Thymus (tissue), 11 donors: ENCODE results near the gene DMD. TPM values are rescaled to one million over a fixed set of nuclear protein-coding genes. Genes with fewer than 3 reads are reported as not detected.
"Not testable (repeated sequence)": the region's sequence is repeated elsewhere in the genome, so short reads cannot be mapped to it uniquely, and the experiment has no call there.

Source experiments
- DNase-seq, 9 donors: peaks; one replicate each; pipeline ENCODE4 v3.0.0-alpha.2; 2013; ENCODE audit warnings: low spot score in 9 of 9, low read depth in 6 of 9, missing footprints in 1 of 9
- H3K27ac ChIP-seq, 2 donors: one replicate each; pipeline ENCODE4 v1.5.1; 2013; ENCODE audit warnings: control low read depth in 1 of 2, low read depth in 1 of 2, low read length in 1 of 2, mild to moderate bottlenecking in 1 of 2, moderate library complexity in 1 of 2
- H3K27me3 ChIP-seq, 2 donors: one replicate each; pipeline ENCODE4 v1.5.1; 2013; ENCODE audit warnings: low read length in 1 of 2; ENCODE audit not compliant: control insufficient read depth in 2 of 2, insufficient read depth in 1 of 2
- H3K36me3 ChIP-seq, 2 donors: one replicate each; pipeline ENCODE4 v1.5.1; 2013; ENCODE audit warnings: low read length in 1 of 2, mild to moderate bottlenecking in 1 of 2, moderate library complexity in 1 of 2; ENCODE audit not compliant: control insufficient read depth in 2 of 2, insufficient read depth in 2 of 2
- H3K4me1 ChIP-seq, 2 donors: one replicate each; pipeline ENCODE4 v1.5.1; 2013; ENCODE audit warnings: low read length in 2 of 2; ENCODE audit not compliant: control insufficient read depth in 2 of 2, insufficient read depth in 2 of 2
- H3K4me3 ChIP-seq, 2 donors: one replicate each; pipeline ENCODE4 v1.5.1; 2013; ENCODE audit warnings: low read length in 2 of 2, control low read depth in 1 of 2, mild to moderate bottlenecking in 1 of 2
- H3K9me3 ChIP-seq, 2 donors: one replicate each; pipeline ENCODE4 v1.5.1; 2013; ENCODE audit warnings: low read length in 1 of 2, mild to moderate bottlenecking in 1 of 2; ENCODE audit not compliant: control insufficient read depth in 2 of 2, insufficient read depth in 1 of 2
- WGBS: extraction: QIAGEN DNeasy Blood & Tissue Kit; methylation state at CpG from one replicate; pipeline ENCODE4 v1.1.7; 2013; 5-methylcytosine and 5-hydroxymethylcytosine counted together
- polyA plus RNA-seq: library from polyadenylated mRNA; stranded (reverse); fragments of 200-250 nt; gene quantifications from one replicate; pipeline ENCODE4 v1.2.3, GENCODE V29; 2013
- total RNA-seq: library from RNA; stranded (reverse); fragments of 120-200 nt; gene quantifications from one replicate; pipeline ENCODE4 v1.2.4, GENCODE V29; 2013
- donor health status: healthy.

The DMD gene
- total and polyA plus RNA-seq, 2 donors = 4.7 to 5.7 TPM

DNA sequence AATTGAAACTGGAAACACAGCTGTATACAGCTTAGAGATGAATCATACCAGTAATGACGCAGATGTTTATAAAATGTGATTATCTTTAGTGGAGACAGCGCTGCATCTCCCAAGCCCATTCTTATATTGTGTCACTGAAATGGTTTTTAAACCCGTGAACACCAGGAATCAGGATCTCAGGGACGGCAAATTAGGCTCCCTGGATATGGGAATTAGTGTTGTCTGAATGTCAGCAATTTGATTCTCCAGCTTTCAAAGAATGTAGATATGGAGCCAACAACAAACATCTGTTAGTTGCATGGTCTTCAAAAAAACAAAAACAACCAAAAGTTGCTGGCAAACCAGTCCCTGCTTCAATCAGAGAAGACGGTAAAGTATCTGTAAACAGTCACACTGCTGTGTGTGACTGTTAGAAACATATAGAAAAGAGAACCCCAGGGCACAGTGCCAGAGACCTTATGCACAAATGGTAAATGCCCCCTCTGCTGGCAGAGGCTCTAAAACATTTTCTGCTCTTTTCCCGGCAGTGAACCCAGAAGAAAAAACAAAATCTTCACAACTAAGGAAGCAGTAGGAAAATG lies 1787.7 kb downstream of the DMD start:
- H3K27ac ChIP-seq = no peak overlapping the region
- no peaks in the 10 kb centered on the region for H3K36me3 ChIP-seq
- H3K4me3 ChIP-seq = no peak overlapping the region
- no peaks in the 10 kb centered on the region for H3K27me3 ChIP-seq
- 54% methylated on average over 6 of the region's 6 CpGs for WGBS
- no peaks in the 10 kb centered on the region for H3K9me3 ChIP-seq
- no peaks in the 10 kb centered on the region for H3K4me1 ChIP-seq
- DNase-seq = peak in 3 of 9 donors; percentile 0 to 17 (median 3)

DNA sequence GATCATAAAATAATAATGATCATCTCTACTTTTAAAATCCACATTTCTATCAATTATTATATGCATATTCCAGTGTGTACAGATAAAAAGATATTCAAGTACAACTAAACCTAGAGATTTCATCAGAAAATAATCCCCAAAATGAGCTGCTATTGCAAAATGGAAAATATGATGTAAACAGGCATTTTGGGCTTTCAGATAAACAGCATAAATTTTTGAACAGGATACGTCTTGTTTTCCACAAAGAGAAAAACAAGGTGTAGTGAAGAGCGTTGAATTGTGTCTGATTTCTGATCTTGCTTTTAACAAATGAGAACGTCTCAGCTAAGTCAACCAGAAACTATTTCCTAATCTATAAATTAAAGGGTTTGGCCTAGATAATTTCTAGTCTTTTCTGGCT lies 1789.9 kb downstream of the DMD start:
- no peak for DNase-seq
- no peaks in the 10 kb centered on the region for H3K4me1 ChIP-seq
- H3K36me3 ChIP-seq = no peaks in the 10 kb centered on the region
- H3K27me3 ChIP-seq = no peaks in the 10 kb centered on the region
- no peak overlapping the region for H3K4me3 ChIP-seq
- no peak overlapping the region for H3K27ac ChIP-seq
- 92% methylated on average over 3 of the region's 3 CpGs for WGBS
- no peaks in the 10 kb centered on the region for H3K9me3 ChIP-seq

DNA sequence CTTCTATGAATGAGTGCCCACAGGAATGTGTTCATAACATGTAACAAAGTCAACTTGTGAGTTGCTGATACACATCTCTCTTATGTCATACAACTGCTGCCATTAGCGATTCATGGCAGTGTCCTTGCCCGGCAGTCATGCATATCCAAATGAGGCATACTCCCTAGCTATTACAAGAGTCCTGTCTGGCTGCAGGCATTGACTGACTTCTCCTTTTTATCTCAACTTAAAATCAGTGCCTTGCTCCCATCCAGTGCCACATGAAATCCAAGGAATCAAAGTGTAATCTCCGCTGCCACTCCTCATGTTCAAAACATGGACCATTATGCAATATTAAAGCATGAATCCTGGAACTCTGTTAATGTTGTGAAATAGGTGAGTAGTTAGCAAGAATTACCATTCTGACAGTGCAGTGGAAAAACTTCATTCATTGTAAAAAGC lies 1790.6 kb downstream of the DMD start:
- Histone ChIP-seq H3K4me1 (no peaks in the 10 kb centered on the region), H3K36me3 (no peaks in the 10 kb centered on the region), H3K4me3 (no peak overlapping the region), H3K27ac (no peak overlapping the region), H3K9me3 (no peaks in the 10 kb centered on the region), H3K27me3 (no peaks in the 10 kb centered on the region)
- WGBS = 98% methylated on average over 3 of the region's 3 CpGs
- DNase-seq = no peak

DNA sequence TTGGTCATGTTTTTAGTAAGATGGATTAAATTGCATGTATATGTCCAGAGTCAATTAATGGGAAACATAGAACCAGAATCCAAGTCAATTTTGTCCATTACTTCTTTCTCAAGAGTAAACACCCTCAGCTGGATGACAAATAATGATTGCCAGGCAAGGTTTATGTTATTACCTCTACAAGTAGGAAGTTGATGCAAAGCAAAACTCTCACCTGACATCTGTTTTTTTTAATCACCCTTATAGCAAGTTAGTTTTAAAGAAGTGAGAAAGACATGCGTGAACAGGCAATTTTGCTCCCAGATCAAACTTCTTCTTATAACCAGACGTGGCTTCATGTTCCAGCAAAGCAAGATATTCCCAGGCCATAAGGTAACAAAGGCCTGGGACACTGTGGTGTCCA lies 1791.0 kb downstream of the DMD start:
- no peak overlapping the region for H3K4me3 ChIP-seq
- H3K36me3 ChIP-seq = no peaks in the 10 kb centered on the region
- H3K27ac ChIP-seq = no peak overlapping the region
- no peak for DNase-seq
- H3K27me3 ChIP-seq = no peaks in the 10 kb centered on the region
- no peaks in the 10 kb centered on the region for H3K4me1 ChIP-seq
- H3K9me3 ChIP-seq = no peaks in the 10 kb centered on the region
- 90% methylated on average over 2 of the region's 2 CpGs for WGBS

DNA sequence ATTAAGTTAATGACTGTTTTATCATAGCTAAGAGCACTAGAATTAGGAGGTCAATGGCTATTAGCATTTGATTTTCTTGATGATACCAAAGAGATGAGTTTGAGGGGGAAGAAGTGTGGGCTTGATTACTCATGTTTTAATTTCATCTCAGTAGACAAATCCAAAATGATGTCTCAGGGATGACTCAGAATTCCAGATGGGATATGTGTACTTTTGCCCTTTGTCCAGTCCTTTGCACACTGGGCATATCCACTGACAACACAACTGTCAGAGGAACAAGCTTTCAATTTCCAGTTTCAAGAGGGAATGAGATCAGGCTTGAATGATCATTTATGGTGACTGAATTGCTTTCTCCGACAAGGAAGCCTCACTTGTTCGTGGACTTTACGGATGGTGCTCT lies 1814.2 kb downstream of the DMD start:
- WGBS = 98% methylated on average over 3 of the region's 3 CpGs
- Histone ChIP-seq H3K27me3 (no peaks in the 10 kb centered on the region), H3K36me3 (no peaks in the 10 kb centered on the region), H3K27ac (no peak overlapping the region), H3K4me3 (no peak overlapping the region), H3K9me3 (no peaks in the 10 kb centered on the region), H3K4me1 (no peaks in the 10 kb centered on the region)
- DNase-seq = no peak

DNA sequence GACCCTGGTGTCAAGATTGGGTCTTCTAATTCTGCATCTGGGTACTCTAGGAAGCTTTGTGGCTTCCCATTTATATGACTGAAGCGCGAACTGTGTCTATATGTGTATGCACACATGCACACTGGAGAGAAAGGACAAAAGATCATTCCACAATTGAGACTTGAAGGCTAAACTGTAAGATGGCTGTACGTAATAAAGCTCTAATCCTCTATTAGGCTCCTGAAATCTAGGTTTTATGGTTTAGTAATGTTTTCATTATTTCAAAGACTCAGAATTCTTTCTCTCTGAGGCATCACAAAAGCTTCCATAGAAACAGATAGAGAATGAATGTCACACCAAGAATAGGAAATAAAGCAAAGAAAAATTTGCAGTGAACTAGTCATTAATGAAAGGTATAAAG lies 1818.8 kb downstream of the DMD start:
- Histone ChIP-seq H3K36me3 (no peaks in the 10 kb centered on the region), H3K27me3 (no peaks in the 10 kb centered on the region), H3K9me3 (no peaks in the 10 kb centered on the region), H3K27ac (no peak overlapping the region), H3K4me3 (no peak overlapping the region), H3K4me1 (no peaks in the 10 kb centered on the region)
- no peak for DNase-seq
- whole genome bisulfite sequencing = 95% methylated on average over 3 of the region's 3 CpGs

DNA sequence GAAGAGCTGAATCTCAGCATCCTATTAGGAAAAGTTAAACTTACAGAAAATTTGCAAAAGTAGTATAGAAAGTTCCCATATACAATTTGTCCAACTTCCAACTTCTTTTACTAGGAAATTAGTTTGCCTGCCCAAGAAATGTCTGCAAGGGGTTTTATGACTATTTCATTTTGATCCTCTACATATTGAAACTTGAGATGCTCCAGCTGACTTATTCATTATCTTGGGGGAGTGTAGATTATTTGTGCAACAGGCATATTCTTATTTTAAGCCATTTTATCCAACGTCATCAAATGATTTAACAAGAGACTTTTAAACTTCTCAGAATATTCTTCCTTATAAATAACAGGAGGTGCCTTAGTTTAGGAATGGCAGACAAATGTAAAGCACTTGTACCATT lies 1822.4 kb downstream of the DMD start:
- H3K4me3 ChIP-seq = no peak overlapping the region
- 93% methylated on average over 1 of the region's 1 CpG for WGBS
- no peak overlapping the region for H3K27ac ChIP-seq
- H3K36me3 ChIP-seq = no peaks in the 10 kb centered on the region
- H3K9me3 ChIP-seq = no peaks in the 10 kb centered on the region
- no peak for DNase-seq
- H3K27me3 ChIP-seq = no peaks in the 10 kb centered on the region
- no peaks in the 10 kb centered on the region for H3K4me1 ChIP-seq

DNA sequence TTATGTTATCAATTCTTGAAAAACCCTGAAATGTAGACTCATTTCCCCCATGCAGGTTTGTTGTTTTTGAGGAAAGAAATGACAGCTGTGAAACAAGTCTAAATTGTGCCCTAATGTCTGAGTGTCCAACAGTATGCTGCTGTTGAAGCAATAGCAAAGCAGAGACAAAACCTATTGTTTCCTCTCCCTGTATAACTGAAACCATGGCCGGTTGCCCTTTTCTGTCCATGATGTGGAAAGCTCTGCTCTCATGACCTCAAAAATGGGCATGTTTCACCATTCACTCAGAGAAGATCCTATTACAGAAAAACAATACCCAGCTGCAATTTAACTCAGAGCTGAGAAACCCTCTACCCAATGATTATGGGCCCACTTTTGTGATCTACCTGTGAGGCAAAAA lies 1826.9 kb downstream of the DMD start:
- DNase-seq = no peak
- no peaks in the 10 kb centered on the region for H3K27me3 ChIP-seq
- no peak overlapping the region for H3K4me3 ChIP-seq
- H3K27ac ChIP-seq = no peak overlapping the region
- no peaks in the 10 kb centered on the region for H3K36me3 ChIP-seq
- H3K9me3 ChIP-seq = no peaks in the 10 kb centered on the region
- WGBS = 97% methylated on average over 1 of the region's 1 CpG
- H3K4me1 ChIP-seq = no peaks in the 10 kb centered on the region

DNA sequence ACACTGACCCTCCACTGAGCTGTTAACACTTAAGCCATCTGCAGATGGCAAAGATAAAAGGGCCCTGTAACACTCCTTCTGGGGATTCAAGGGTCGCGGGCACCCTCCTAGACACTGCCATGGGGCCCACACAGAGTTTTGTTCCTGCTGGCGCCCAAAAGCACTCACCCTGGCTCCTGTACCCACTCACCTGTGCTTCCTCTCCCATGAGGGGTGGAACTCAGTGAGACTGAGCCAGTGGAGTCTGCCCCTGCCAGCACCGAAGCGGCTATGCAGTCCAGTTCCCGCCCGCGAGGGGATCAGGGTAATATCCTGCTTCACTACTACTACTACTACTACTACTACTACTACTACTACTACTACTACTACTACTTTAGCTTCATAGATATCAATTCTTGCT lies 1827.4 kb downstream of the DMD start:
- H3K9me3 ChIP-seq = no peaks in the 10 kb centered on the region
- no peak for DNase-seq
- 95% methylated on average over 8 of the region's 8 CpGs for WGBS
- no peaks in the 10 kb centered on the region for H3K4me1 ChIP-seq
- H3K27me3 ChIP-seq = no peaks in the 10 kb centered on the region
- no peaks in the 10 kb centered on the region for H3K36me3 ChIP-seq
- no peak overlapping the region for H3K27ac ChIP-seq
- H3K4me3 ChIP-seq = no peak overlapping the region

DNA sequence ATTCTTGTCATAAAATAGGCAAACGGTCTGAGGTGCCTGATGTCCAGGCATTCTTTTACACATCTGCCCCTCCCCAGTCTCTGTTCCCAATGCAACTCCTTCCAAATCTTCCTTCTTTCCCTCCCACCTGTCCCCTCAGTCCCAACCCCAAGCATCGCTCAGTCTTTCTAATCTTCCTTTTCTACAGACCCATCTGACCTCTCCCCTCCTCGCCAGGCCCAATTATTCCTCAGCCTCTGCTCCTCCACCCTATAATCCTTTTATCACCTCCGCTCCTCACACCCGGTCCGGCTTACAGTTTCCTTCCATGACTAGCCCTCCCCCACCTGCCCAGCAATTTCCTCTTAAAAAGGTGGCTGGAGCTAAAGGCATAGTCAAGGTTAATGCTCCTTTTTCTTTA lies 1832.4 kb downstream of the DMD start:
- not testable (repeated sequence) for H3K4me1 ChIP-seq, H3K27ac ChIP-seq, DNase-seq, H3K36me3 ChIP-seq, H3K27me3 ChIP-seq, H3K4me3 ChIP-seq, H3K9me3 ChIP-seq
- WGBS = 71% methylated on average over 6 of the region's 6 CpGs
